GM12875 (cell line): ENCODE measurements around the gene NPM1.

Experiments used
- H3K4me3 ChIP-seq: one replicate; pipeline ENCODE4 v1.5.1; 2011; ENCODE audit warnings: low read depth, low read length, control low read depth
- TF ChIP-seq, protein P1 (sequence below): IDR thresholded peaks from 2 replicates; pipeline ENCODE4 v1.5.1; 2011; ENCODE audit warnings: low read depth, mild to moderate bottlenecking, control low read depth, inconsistent platforms, low read length, moderate library complexity, borderline replicate concordance; ENCODE audit not compliant: insufficient read depth

NPM1 gene

GRCh38 chr5:171386861-171387344 is 746 bp upstream of the NPM1 start:
- TF ChIP-seq, protein P1, sequence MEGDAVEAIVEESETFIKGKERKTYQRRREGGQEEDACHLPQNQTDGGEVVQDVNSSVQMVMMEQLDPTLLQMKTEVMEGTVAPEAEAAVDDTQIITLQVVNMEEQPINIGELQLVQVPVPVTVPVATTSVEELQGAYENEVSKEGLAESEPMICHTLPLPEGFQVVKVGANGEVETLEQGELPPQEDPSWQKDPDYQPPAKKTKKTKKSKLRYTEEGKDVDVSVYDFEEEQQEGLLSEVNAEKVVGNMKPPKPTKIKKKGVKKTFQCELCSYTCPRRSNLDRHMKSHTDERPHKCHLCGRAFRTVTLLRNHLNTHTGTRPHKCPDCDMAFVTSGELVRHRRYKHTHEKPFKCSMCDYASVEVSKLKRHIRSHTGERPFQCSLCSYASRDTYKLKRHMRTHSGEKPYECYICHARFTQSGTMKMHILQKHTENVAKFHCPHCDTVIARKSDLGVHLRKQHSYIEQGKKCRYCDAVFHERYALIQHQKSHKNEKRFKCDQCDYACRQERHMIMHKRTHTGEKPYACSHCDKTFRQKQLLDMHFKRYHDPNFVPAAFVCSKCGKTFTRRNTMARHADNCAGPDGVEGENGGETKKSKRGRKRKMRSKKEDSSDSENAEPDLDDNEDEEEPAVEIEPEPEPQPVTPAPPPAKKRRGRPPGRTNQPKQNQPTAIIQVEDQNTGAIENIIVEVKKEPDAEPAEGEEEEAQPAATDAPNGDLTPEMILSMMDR: no peak
- H3K4me3 ChIP-seq: peak overlapping the region; percentile 64

DNA sequence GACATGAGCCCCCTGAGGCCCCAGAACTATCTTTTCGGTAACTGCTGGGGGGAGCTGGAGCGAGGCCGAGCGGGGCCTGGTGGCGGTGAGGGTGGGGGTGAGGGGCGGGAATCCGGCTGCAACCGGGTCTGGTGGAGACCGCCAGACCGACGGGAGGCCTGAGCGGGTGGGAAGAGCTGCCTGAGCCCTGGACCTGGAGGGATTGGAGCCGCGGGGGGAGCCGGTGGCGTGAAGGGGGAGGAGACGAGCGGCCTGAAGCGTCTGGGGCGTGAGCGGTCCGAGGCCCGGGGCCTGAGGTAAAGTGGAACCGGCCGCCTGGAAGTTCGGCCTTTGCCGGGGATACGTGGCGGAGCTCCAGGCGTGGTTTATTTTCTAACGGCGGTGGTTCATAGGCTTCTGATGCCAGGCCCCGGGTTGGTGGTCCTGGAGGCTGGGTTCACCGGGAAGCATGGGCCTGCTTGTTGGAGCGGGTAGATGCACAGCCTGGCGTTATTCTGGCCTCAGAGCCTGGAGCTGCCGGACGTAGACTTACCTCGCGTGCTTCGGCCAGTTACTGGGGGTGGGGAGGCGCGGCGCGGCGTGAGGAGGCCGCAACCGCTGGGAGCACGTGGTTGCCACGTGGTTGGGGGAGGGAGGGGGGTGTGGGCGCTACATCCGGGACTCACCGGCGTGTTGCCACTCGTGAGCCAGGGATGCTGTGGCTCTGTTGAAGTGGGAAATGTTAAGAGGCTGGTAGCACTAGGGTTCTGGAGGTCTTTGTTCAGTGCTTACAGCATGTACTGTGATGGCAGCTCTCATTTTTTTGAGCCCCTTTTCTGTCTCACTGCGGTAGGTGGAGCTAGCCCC is 544 bp downstream of the NPM1 start:
- peak overlapping the region; percentile 96 for H3K4me3 ChIP-seq

DNA sequence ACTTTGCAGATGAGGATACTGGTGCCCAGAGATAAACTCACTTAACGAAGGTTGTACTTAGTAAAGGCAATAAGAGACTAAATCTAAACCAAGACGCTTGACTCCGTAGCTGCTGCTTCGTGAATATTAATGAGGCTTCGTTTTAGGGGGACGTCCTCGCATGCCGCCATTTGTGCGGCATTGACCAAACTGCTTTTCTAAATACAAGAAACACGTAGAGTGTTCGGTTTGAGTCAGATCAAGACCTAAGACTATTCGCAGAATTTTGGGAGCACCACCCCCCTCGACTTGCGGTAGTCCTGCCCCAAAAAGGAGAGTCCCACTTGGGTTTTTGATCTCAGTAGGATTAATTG is 1.1 kb downstream of the NPM1 start:
- TF ChIP-seq, protein P1: no peak
- peak overlapping the region; percentile 96 for H3K4me3 ChIP-seq

More for the DNA sequence above, 544 bp downstream of the NPM1 start:
- TF ChIP-seq, protein P1: no peak

DNA sequence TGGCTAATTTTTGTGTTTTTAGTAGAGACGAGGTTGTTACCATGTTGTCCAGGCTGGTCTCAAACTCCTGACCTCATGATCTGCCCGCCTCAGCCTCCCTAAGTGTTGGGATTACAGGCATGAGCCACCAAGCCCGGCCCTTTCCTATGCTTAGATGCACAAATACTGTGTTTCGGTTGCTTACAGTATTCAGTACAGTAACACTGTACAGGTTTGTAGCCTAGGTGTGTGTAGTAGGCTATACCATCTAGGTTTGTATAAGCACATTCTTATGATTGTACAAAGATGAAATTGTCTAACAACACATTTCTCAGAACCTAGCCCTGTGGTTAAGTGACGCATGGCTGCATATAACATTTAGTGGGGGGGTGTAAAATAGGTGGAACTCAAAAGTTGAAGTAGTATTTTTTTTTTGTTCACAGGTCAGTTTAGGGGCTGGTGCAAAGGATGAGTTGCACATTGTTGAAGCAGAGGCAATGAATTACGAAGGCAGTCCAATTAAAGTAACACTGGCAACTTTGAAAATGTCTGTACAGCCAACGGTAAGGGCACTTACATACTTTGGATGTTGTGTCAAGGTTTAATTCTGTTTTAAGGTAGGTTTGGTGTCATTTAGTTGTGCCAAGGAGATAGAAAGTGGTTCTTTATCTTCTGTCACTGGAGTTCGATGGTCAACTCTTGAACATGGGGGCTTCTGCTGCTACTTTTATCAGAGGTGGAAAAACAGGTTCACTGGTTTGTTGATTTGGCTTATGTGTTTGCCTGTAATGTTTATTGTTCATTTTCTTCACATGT is 3.4 kb downstream of the NPM1 start:
- TF ChIP-seq, protein P1: no peak
- peak overlapping the region; percentile 96 for H3K4me3 ChIP-seq

DNA sequence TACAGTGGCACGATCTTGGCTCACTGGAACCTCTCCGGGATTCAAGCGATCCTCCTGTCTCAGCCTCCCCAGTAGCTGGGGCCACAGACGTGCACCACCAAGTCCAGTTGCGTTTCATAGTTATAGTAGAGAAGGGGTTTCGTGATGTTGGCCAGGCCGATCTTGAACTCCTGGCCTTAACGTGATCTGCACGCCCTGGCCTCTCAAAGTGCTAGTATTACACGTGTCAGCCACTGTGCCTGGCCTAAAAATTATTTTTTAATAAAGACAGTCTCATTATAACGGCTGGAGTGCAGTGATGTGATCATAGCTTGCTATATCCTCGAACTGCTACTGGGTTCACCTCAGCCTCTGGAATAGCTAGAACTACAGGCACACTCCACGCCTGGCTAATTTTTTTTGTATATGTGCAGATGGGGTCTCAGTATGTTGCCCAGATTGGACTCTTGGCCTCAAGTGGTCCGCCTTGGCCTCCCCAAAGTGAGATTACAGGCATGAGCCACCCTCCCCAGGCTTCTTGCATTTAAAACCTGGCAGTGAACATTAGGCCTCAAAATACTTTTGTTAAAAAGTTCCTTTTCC is 4.4 kb downstream of the NPM1 start:
- TF ChIP-seq, protein P1: no peak
- no peak overlapping the region for H3K4me3 ChIP-seq

DNA sequence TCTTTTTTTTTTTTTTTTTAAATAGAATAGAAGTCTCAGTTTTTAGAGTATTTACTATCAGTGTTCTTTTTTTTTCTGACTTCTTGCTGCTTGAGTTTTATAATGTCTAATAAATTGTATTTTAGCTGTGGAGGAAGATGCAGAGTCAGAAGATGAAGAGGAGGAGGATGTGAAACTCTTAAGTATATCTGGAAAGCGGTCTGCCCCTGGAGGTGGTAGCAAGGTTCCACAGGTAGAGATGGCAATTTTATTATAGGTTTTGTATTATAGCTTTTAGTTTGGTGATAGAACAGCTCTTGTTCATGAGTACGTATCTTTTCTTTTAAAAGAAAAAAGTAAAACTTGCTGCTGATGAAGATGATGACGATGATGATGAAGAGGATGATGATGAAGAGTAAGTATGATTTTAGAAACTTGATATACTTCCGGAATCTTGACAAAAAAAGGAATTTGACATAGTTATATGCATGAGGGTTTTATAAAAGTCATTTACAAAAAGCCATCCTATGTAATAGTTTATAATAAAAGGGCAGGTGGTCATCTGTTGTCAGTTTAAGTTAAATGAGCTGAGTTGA is 5.0 kb downstream of the NPM1 start:
- no peak overlapping the region for H3K4me3 ChIP-seq
- TF ChIP-seq, protein P1: no peak
